HepG2 (cell line): ENCODE results near the gene NDST1.

Experiments
- FOXM1 ChIP-seq: sonication (generic); formaldehyde crosslinking; IDR thresholded peaks from 2 replicates; pipeline ENCODE4 v1.5.0; 2020; ENCODE audit warnings: missing genetic modification reagents
- MEIS2 ChIP-seq: sonication (generic); formaldehyde crosslinking; IDR thresholded peaks from 2 replicates; pipeline ENCODE4 v1.9.0; 2021; ENCODE audit warnings: mild to moderate bottlenecking, missing genetic modification reagents
- NFIC ChIP-seq: IDR thresholded peaks from 2 replicates; pipeline ENCODE4 v1.6.1; 2012; ENCODE audit warnings: mild to moderate bottlenecking, low read length, inconsistent platforms
- NFYB ChIP-seq: sonication (generic); formaldehyde crosslinking; IDR thresholded peaks from 2 replicates; pipeline ENCODE4 v1.4.0; 2020; ENCODE audit warnings: missing genetic modification reagents
- RFX5 ChIP-seq: IDR thresholded peaks from 2 replicates; pipeline ENCODE4 v1.6.1; 2011; ENCODE audit warnings: low read depth, low read length, improper control_type of control experiment
- SIX1 ChIP-seq: sonication (generic); formaldehyde crosslinking; IDR thresholded peaks from 2 replicates; pipeline ENCODE4 v1.4.0; 2020; ENCODE audit warnings: missing genetic modification reagents, borderline replicate concordance
- SUZ12 ChIP-seq: fragments of 150-350 bp; IDR thresholded peaks from 2 replicates; pipeline ENCODE4 v1.6.1; 2014; ENCODE audit warnings: low read depth, low read length
- ZBTB8A ChIP-seq: sonication (generic); formaldehyde crosslinking; IDR thresholded peaks from 2 replicates; pipeline ENCODE4 v1.4.0; 2020; ENCODE audit warnings: mild to moderate bottlenecking, low read depth, missing genetic modification reagents, borderline replicate concordance
- ZFP1 ChIP-seq: IDR thresholded peaks from 2 replicates; pipeline ENCODE4 v1.6.1; 2016
- ZNF30 ChIP-seq: sonication (generic); formaldehyde crosslinking; IDR thresholded peaks from 2 replicates; pipeline ENCODE4 v1.5.0; 2020; ENCODE audit warnings: mild to moderate bottlenecking, missing genetic modification reagents
- ZNF383 ChIP-seq: sonication (generic); formaldehyde crosslinking; IDR thresholded peaks from 2 replicates; pipeline ENCODE4 v1.4.0; 2020; ENCODE audit warnings: missing genetic modification reagents, mild to moderate bottlenecking, borderline replicate concordance
- TF ChIP-seq, protein P1 (sequence below): sonication (generic); formaldehyde crosslinking; IDR thresholded peaks from 2 replicates; pipeline ENCODE4 v1.5.0; 2020; ENCODE audit warnings: mild to moderate bottlenecking, missing genetic modification reagents, moderate library complexity

GRCh38 chr5:150481972-150482406 lies 25.9 kb upstream of the NDST1 start:
- TF ChIP-seq ZFP1 (CRISPR knock-in tag) (no peak), RFX5 (no peak), ZNF383 (CRISPR knock-in tag) (no peak), ZBTB8A (no peak), NFIC (no peak), SIX1 (CRISPR knock-in tag) (no peak), SUZ12 (no peak), FOXM1 (CRISPR knock-in tag) (no peak), NFYB (CRISPR knock-in tag) (no peak), MEIS2 (CRISPR knock-in tag) (no peak), ZNF30 (CRISPR knock-in tag) (no peak)
- TF ChIP-seq, protein P1, sequence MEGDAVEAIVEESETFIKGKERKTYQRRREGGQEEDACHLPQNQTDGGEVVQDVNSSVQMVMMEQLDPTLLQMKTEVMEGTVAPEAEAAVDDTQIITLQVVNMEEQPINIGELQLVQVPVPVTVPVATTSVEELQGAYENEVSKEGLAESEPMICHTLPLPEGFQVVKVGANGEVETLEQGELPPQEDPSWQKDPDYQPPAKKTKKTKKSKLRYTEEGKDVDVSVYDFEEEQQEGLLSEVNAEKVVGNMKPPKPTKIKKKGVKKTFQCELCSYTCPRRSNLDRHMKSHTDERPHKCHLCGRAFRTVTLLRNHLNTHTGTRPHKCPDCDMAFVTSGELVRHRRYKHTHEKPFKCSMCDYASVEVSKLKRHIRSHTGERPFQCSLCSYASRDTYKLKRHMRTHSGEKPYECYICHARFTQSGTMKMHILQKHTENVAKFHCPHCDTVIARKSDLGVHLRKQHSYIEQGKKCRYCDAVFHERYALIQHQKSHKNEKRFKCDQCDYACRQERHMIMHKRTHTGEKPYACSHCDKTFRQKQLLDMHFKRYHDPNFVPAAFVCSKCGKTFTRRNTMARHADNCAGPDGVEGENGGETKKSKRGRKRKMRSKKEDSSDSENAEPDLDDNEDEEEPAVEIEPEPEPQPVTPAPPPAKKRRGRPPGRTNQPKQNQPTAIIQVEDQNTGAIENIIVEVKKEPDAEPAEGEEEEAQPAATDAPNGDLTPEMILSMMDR (CRISPR knock-in tag), result no peak
